H1 (cell line): ENCODE results near the gene TRAPPC11.

Experiments used
- EP300 ChIP-seq, 2 experiments: IDR thresholded peaks; 1 replicate in 1 of 2; 2 replicates in 1 of 2; pipeline ENCODE4 v1.6.1; 2011 to 2012; ENCODE audit warnings: low read depth in 2 of 2, low read length in 2 of 2, mild to moderate bottlenecking in 2 of 2, borderline replicate concordance in 1 of 2, inconsistent platforms in 1 of 2, moderate library complexity in 1 of 2
- EZH2 ChIP-seq: fragments of 200-600 bp; sonication (generic); IDR thresholded peaks from 2 replicates; pipeline ENCODE4 v1.7.1; 2012; ENCODE audit warnings: low read depth, mild to moderate bottlenecking, moderate library complexity, low read length, inconsistent platforms; ENCODE audit not compliant: severe bottlenecking
- HDAC2 ChIP-seq, 2 experiments: fragments of 300-600 bp in 1 of 2; sonication (generic) in 1 of 2; IDR thresholded peaks; 2 replicates each; pipeline ENCODE4 v1.6.1; 2011 to 2012; ENCODE audit warnings: low read depth in 2 of 2, low read length in 2 of 2, mild to moderate bottlenecking in 2 of 2, moderate library complexity in 2 of 2, borderline replicate concordance in 1 of 2, inconsistent platforms in 1 of 2
- POLR2A ChIP-seq, 2 experiments: IDR thresholded peaks; 1 replicate in 1 of 2; 2 replicates in 1 of 2; pipeline ENCODE4 v1.6.1; 2011; ENCODE audit warnings: low read depth in 2 of 2, low read length in 2 of 2, mild to moderate bottlenecking in 2 of 2; ENCODE audit errors: control extremely low read depth in 1 of 2
- RNF2 ChIP-seq: fragments of 200-900, 300-1000 bp; sonication (generic); IDR thresholded peaks from 2 replicates; pipeline ENCODE4 v1.7.1; 2016; ENCODE audit warnings: borderline replicate concordance, low read depth, mild to moderate bottlenecking, antibody characterized with exemption, low read length; ENCODE audit not compliant: poor library complexity, severe bottlenecking; ENCODE audit errors: missing control alignments
- SP2 ChIP-seq: IDR thresholded peaks from 2 replicates; pipeline ENCODE4 v1.6.1; 2012; ENCODE audit warnings: mild to moderate bottlenecking, low read length, inconsistent platforms
- TAF1 ChIP-seq: IDR thresholded peaks from 2 replicates; pipeline ENCODE4 v1.6.1; 2011; ENCODE audit warnings: mild to moderate bottlenecking, low read depth, low read length
- TAF7 ChIP-seq: optimal IDR thresholded peaks from 2 replicates; pipeline ENCODE3; 2011; ENCODE audit warnings: low read depth, mild to moderate bottlenecking, inconsistent platforms, low read length, moderate library complexity, borderline replicate concordance
- TBP ChIP-seq: IDR thresholded peaks from 2 replicates; pipeline ENCODE4 v1.6.1; 2011; ENCODE audit warnings: low read depth, low read length, improper control_type of control experiment
- USF2 ChIP-seq: IDR thresholded peaks from 2 replicates; pipeline ENCODE4 v1.6.1; 2011; ENCODE audit warnings: low read length, improper control_type of control experiment
- TF ChIP-seq, protein P1 (sequence below), 3 experiments: IDR thresholded peaks; 1 replicate in 2 of 3; 2 replicates in 1 of 3; pipeline versions ENCODE4 v1.5.1 to v1.6.1; 2011; ENCODE audit warnings: low read length in 3 of 3, mild to moderate bottlenecking in 3 of 3, inconsistent platforms in 2 of 3, low read depth in 1 of 3, moderate library complexity in 1 of 3; ENCODE audit not compliant: insufficient read depth in 1 of 3; ENCODE audit errors: control extremely low read depth in 1 of 3

DNA sequence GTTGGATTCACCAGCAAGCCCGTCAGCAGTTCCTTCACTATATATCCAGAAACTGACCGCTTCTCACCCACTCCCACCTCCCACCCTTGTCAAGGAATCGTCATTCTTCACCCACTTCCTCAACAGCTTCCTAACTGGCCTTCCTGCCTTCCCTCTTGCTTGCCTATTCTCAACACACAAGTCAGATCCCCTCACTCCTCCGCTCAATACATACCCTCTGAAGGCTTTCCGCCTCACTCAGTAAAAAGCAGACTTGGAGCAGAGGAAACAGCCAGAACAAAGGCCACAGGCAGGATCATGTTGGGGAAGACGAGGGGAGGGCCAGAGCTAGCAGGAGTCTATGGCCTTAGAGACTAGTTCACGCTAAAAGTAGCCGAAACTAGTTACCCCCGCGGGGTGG, 23.8 kb upstream of the TRAPPC11 start:
- TF ChIP-seq RNF2: no peak
- TF ChIP-seq TAF1: no peak
- no peak for TF ChIP-seq TAF7
- TF ChIP-seq EZH2: no peak
- TF ChIP-seq, protein P1, sequence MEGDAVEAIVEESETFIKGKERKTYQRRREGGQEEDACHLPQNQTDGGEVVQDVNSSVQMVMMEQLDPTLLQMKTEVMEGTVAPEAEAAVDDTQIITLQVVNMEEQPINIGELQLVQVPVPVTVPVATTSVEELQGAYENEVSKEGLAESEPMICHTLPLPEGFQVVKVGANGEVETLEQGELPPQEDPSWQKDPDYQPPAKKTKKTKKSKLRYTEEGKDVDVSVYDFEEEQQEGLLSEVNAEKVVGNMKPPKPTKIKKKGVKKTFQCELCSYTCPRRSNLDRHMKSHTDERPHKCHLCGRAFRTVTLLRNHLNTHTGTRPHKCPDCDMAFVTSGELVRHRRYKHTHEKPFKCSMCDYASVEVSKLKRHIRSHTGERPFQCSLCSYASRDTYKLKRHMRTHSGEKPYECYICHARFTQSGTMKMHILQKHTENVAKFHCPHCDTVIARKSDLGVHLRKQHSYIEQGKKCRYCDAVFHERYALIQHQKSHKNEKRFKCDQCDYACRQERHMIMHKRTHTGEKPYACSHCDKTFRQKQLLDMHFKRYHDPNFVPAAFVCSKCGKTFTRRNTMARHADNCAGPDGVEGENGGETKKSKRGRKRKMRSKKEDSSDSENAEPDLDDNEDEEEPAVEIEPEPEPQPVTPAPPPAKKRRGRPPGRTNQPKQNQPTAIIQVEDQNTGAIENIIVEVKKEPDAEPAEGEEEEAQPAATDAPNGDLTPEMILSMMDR (IDR thresholded peaks at IDR 0.05; ENCODE audit: control extremely low read depth in 1 of 3, insufficient read depth in 1 of 3, low read depth in 1 of 3, low read length in 3 of 3): no peak
- no peak for TF ChIP-seq HDAC2 (IDR thresholded peaks at IDR 0.05; ENCODE audit: borderline replicate concordance in 1 of 2, low read depth in 2 of 2, low read length in 2 of 2)
- no peak for TF ChIP-seq POLR2A (IDR thresholded peaks at IDR 0.05; ENCODE audit: control extremely low read depth in 1 of 2, low read depth in 2 of 2, low read length in 2 of 2)
- TF ChIP-seq USF2: no peak
- TF ChIP-seq SP2: no peak
- TF ChIP-seq EP300 (IDR thresholded peaks at IDR 0.05; ENCODE audit: borderline replicate concordance in 1 of 2, low read depth in 2 of 2, low read length in 2 of 2): no peak
- TF ChIP-seq TBP: no peak
